GM23248 (cell line): Measurements from ENCODE around the gene UBAC2. TPM values are rescaled to one million over a fixed set of nuclear protein-coding genes. Genes with fewer than 3 reads are reported as not detected.

Experiments used
- DNase-seq: peaks from one replicate; pipeline ENCODE4 v3.0.0-alpha.2; 2015
- H2AFZ ChIP-seq: fragments of 200-600 bp; sonication (generic); 2 replicates; pipeline ENCODE4 v1.6.1; 2016; ENCODE audit warnings: antibody characterized with exemption
- H3F3A ChIP-seq: fragments of 200-600 bp; sonication (generic); 2 replicates; pipeline ENCODE4 v1.6.1; 2016; ENCODE audit warnings: mild to moderate bottlenecking, antibody characterized with exemption, mixed run types; ENCODE audit not compliant: insufficient read depth
- H3K27ac ChIP-seq: fragments of 200-600 bp; sonication (generic); 2 replicates; pipeline ENCODE4 v1.5.1; 2016; ENCODE audit warnings: mild to moderate bottlenecking
- H3K27me3 ChIP-seq: fragments of 200-600 bp; sonication (generic); replicated peaks from 2 replicates; pipeline ENCODE4 v1.6.1; 2016; ENCODE audit warnings: mild to moderate bottlenecking; ENCODE audit not compliant: insufficient read depth
- H3K36me3 ChIP-seq: fragments of 200-600 bp; sonication (generic); 2 replicates; pipeline ENCODE4 v1.6.1; 2016; ENCODE audit warnings: low read depth, mild to moderate bottlenecking
- H3K4me1 ChIP-seq: fragments of 200-600 bp; sonication (generic); 2 replicates; pipeline ENCODE4 v1.6.1; 2016; ENCODE audit warnings: mild to moderate bottlenecking; ENCODE audit not compliant: insufficient read depth
- H3K4me2 ChIP-seq: fragments of 200-600 bp; sonication (generic); one replicate; pipeline ENCODE4 v1.6.1; 2016; ENCODE audit warnings: mild to moderate bottlenecking; ENCODE audit not compliant: unreplicated experiment
- H3K4me3 ChIP-seq: fragments of 200-600 bp; sonication (generic); 2 replicates; pipeline ENCODE4 v1.5.1; 2016; ENCODE audit warnings: mild to moderate bottlenecking
- H3K79me2 ChIP-seq: fragments of 200-600 bp; sonication (generic); 2 replicates; pipeline ENCODE4 v1.6.1; 2016; ENCODE audit warnings: mild to moderate bottlenecking; ENCODE audit not compliant: insufficient read depth
- H3K9ac ChIP-seq: fragments of 200-600 bp; sonication (generic); 2 replicates; pipeline ENCODE4 v1.6.1; 2016; ENCODE audit warnings: mild to moderate bottlenecking
- H3K9me2 ChIP-seq: fragments of 200-600 bp; sonication (generic); 2 replicates; pipeline ENCODE4 v1.6.1; 2016; ENCODE audit warnings: mixed run types, mild to moderate bottlenecking, moderate library complexity; ENCODE audit not compliant: insufficient read depth
- H3K9me3 ChIP-seq: fragments of 200-600 bp; sonication (generic); one replicate; pipeline ENCODE4 v1.6.1; 2017; ENCODE audit warnings: low read depth
- H4K20me1 ChIP-seq: fragments of 200-600 bp; sonication (generic); 2 replicates; pipeline ENCODE4 v1.6.0; 2016; ENCODE audit not compliant: insufficient read depth
- EZH2 ChIP-seq: fragments of 200-600 bp; sonication (generic); IDR thresholded peaks from 2 replicates; pipeline ENCODE4 v1.6.1; 2018; ENCODE audit warnings: antibody characterized with exemption, mild to moderate bottlenecking; ENCODE audit not compliant: insufficient read depth, poor library complexity, severe bottlenecking
- EZH2phosphoT487 ChIP-seq: fragments of 200-600 bp; sonication (generic); IDR thresholded peaks from 2 replicates; pipeline ENCODE4 v1.6.1; 2018; ENCODE audit warnings: antibody characterized with exemption, moderate library complexity, mild to moderate bottlenecking, low read depth; ENCODE audit not compliant: insufficient read depth
- WGBS, 2 experiments: methylation state at CpG; one replicate each; pipeline ENCODE4 v1.1.6; 2015 to 2017; ENCODE audit warnings: low lambda C conversion rate in 2 of 2, low coverage in 1 of 2; ENCODE audit errors: missing lambda C conversion rate in 2 of 2; 5-methylcytosine and 5-hydroxymethylcytosine counted together
- in situ Hi-C: fragments of 300-500 bp; cut with MboI; formaldehyde crosslinking; loops from 2 replicates; pipeline ENCODE4 v1.15.0; 2020
- polyA plus RNA-seq: library from polyadenylated mRNA; unstranded; fragments of >200 nt; fragmentation: Nextera tagmentation; extraction: Ambion mirVana; gene quantifications from 2 replicates; pipeline ENCODE4 v1.2.1, GENCODE V29; 2016
- total RNA-seq: library from RNA; depleted of rRNA; stranded (reverse); fragments of >200 nt; shearing (Covaris generic); gene quantifications from 2 replicates; pipeline ENCODE4 v1.2.3, GENCODE V29; 2014

UBAC2 gene
- total and polyA plus RNA-seq, 2 experiments from 2014 or later, result 66.1 to 95.9 TPM

GRCh38 chr13:99432609-99433542 is 232.2 kb downstream of the UBAC2 start:
- in situ Hi-C loops, result no loop called here
- peaks cover 13% of the 10 kb centered on the region for H3K4me1 ChIP-seq
- H3K27ac ChIP-seq, result peak overlapping the region; percentile 67
- no peak for TF ChIP-seq EZH2
- no peak for TF ChIP-seq EZH2phosphoT487
- no peaks in the 10 kb centered on the region for H3K9me3 ChIP-seq
- no peaks in the 10 kb centered on the region for H3K36me3 ChIP-seq
- H3K9me2 ChIP-seq, result no peaks in the 10 kb centered on the region
- H4K20me1 ChIP-seq, result no peaks in the 10 kb centered on the region
- peak overlapping the region; percentile 94 for H3K4me2 ChIP-seq
- H3F3A ChIP-seq, result peaks cover 14% of the 10 kb centered on the region; the same call in 1 of the 2 replicates
- H3K27me3 ChIP-seq, result no peaks in the 10 kb centered on the region
- WGBS, 2 experiments, result 7 to 8% methylated on average over 23 of the region's 23 CpGs
- peak overlapping the region; percentile 65 for H3K4me3 ChIP-seq
- H2AFZ ChIP-seq, result peak overlapping the region; percentile 67
- H3K9ac ChIP-seq, result peak overlapping the region; percentile 74
- H3K79me2 ChIP-seq, result no peaks in the 10 kb centered on the region
- DNase-seq, result peak; percentile 92

GRCh38 chr13:99433543-99434075 is 233.0 kb downstream of the UBAC2 start:
- WGBS, 2 experiments, result 94 to 96% methylated on average over 8 of the region's 8 CpGs
- in situ Hi-C loops, result no loop called here

GRCh38 chr13:99434258-99434788 is 233.7 kb downstream of the UBAC2 start:
- Histone ChIP-seq H2AFZ (no peak overlapping the region), H3F3A (peaks cover 14% of the 10 kb centered on the region; the same call in 1 of the 2 replicates), H3K4me2 (no peak overlapping the region), H3K4me3 (no peak overlapping the region), H3K9me3 (no peaks in the 10 kb centered on the region), H4K20me1 (no peaks in the 10 kb centered on the region), H3K27ac (no peak overlapping the region), H3K9ac (no peak overlapping the region), H3K4me1 (peaks cover 13% of the 10 kb centered on the region), H3K9me2 (no peaks in the 10 kb centered on the region), H3K79me2 (no peaks in the 10 kb centered on the region), H3K27me3 (peaks cover 7% of the 10 kb centered on the region; the same call in 1 of the 2 replicates), H3K36me3 (no peaks in the 10 kb centered on the region)
- in situ Hi-C loops, result no loop called here
- 93 to 98% methylated on average over 17 of the region's 17 CpGs for WGBS, 2 experiments
- TF ChIP-seq EZH2phosphoT487 (no peak), EZH2 (no peak)
- no peak for DNase-seq

More at GRCh38 chr13:99433543-99434075, 233.0 kb downstream of the UBAC2 start:
- Histone ChIP-seq H3K4me1 (peaks cover 13% of the 10 kb centered on the region), H3K4me2 (peak overlapping the region; percentile 94), H4K20me1 (no peaks in the 10 kb centered on the region), H3K9me3 (no peaks in the 10 kb centered on the region), H3K79me2 (no peaks in the 10 kb centered on the region), H3K27me3 (no peaks in the 10 kb centered on the region), H2AFZ (no peak overlapping the region), H3K9ac (peak overlapping the region; percentile 74), H3F3A (peaks cover 14% of the 10 kb centered on the region; the same call in 1 of the 2 replicates), H3K27ac (peak overlapping the region; percentile 67; the same call in 1 of the 2 replicates), H3K9me2 (no peaks in the 10 kb centered on the region), H3K4me3 (no peak overlapping the region), H3K36me3 (no peaks in the 10 kb centered on the region)
- TF ChIP-seq EZH2 (no peak), EZH2phosphoT487 (no peak)
- no peak for DNase-seq

- Histone ChIP-seq H2AFZ (no peak overlapping the region), H3F3A (peaks cover 14% of the 10 kb centered on the region; the same call in 1 of the 2 replicates), H3K9ac (no peak overlapping the region), H3K9me2 (no peaks in the 10 kb centered on the region), H3K36me3 (no peaks in the 10 kb centered on the region), H3K27me3 (peaks cover 15% of the 10 kb centered on the region; the same call in 1 of the 2 replicates), H3K79me2 (no peaks in the 10 kb centered on the region), H3K4me3 (no peak overlapping the region), H3K4me2 (no peak overlapping the region), H3K27ac (no peak overlapping the region), H3K9me3 (no peaks in the 10 kb centered on the region), H3K4me1 (peaks cover 13% of the 10 kb centered on the region), H4K20me1 (no peaks in the 10 kb centered on the region)
- DNase-seq, result no peak
- in situ Hi-C loops, result loop anchor here (5.0 kb wide), 1 partner anchor 163 kb away; no protein-coding TSS in a partner anchor
- WGBS, 2 experiments, result 75 to 78% methylated on average over 6 of the region's 6 CpGs
- TF ChIP-seq EZH2phosphoT487 (no peak), EZH2 (no peak)
Observed at GRCh38 chr13:99435116-99435515, 234.5 kb downstream of the UBAC2 start.
